GM12874 (cell line): ENCODE data around the gene FAM20C.

ENCODE experiments used
- TF ChIP-seq, protein P1 (sequence below): IDR thresholded peaks from 2 replicates; pipeline ENCODE4 v1.5.1; 2011; ENCODE audit warnings: low read depth, mild to moderate bottlenecking, control low read depth, low read length, moderate library complexity; ENCODE audit not compliant: insufficient read depth

Gene FAM20C

DNA sequence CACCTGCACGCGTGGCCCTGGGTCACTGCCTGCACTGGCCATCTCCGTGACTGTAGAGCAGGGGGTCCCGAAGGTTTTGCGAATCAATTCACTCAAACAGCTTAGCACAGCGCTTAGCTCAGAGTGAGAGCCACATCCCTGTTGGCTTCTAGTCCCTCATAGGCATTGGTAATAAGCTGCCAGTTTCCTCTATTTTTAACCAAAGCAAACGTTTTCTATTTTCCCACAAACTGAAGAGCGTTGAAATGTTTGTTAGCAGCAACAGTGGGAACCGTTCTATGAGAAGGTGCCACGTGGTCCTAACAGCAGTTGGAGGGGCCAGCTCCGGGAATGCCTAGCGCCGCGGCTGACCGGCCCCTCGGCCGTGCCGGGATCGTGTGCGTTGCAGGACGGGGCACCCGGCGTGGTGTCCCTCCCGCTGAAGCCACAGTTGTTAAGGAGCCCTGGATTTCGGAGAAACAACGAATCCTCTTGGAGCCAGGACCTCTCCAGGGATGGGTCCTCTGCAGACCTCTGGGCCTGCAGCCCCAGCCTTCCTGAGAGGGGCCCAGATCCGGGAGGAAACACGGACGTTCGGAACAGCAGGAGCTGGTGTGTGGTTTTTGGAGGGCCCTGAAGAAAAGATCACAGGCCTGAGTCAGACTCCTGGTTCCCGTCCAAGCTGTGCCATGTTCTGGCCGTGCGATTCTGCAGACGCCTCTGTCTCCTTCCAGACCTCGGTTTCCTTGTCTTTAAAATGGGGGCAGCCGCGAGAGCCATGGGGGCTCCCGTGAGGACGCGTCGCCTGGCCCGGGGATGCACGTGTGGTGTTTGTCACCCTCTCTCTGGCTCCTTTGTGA is 40.3 kb downstream of the FAM20C start:
- TF ChIP-seq, protein P1, sequence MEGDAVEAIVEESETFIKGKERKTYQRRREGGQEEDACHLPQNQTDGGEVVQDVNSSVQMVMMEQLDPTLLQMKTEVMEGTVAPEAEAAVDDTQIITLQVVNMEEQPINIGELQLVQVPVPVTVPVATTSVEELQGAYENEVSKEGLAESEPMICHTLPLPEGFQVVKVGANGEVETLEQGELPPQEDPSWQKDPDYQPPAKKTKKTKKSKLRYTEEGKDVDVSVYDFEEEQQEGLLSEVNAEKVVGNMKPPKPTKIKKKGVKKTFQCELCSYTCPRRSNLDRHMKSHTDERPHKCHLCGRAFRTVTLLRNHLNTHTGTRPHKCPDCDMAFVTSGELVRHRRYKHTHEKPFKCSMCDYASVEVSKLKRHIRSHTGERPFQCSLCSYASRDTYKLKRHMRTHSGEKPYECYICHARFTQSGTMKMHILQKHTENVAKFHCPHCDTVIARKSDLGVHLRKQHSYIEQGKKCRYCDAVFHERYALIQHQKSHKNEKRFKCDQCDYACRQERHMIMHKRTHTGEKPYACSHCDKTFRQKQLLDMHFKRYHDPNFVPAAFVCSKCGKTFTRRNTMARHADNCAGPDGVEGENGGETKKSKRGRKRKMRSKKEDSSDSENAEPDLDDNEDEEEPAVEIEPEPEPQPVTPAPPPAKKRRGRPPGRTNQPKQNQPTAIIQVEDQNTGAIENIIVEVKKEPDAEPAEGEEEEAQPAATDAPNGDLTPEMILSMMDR = no peak

DNA sequence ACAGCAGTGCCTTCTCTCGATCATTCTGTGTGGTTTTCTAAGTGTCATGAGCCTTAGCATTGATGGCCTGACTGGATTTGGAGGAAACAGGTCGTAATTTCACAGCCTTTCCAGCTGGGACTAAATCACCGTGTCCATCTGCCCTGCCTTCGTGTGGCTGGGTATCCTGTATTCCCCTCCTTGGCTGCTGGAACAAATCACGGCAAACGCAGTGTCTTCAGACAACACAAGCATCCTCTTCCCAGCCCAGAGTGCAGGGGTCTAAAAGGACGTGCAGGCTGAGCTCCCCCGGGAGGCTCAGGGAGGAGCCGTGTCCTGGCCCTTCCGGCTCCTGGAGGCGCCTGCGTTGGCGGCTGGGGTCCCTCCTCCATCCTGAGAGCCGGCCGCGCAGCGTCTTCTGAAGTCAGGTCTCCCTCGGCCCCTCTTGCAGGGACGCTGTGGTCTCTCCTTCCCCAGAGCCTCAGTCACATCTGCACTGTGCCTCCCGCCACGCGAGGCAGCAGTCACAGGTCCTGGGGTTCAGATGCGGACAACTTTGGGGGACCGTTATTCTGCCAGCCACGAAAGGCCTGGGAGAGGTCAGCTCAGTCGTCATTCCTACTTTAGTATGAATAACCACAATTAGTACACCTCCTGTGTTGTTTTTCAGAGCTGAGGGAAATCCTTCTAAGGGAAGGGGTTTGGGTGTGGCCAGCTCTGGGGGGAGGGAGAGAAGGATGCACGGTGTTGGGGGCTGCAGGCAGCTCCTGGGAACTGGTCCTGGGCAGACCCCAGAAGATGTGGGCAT is 41.1 kb downstream of the FAM20C start:
- TF ChIP-seq, protein P1 = no peak

DNA sequence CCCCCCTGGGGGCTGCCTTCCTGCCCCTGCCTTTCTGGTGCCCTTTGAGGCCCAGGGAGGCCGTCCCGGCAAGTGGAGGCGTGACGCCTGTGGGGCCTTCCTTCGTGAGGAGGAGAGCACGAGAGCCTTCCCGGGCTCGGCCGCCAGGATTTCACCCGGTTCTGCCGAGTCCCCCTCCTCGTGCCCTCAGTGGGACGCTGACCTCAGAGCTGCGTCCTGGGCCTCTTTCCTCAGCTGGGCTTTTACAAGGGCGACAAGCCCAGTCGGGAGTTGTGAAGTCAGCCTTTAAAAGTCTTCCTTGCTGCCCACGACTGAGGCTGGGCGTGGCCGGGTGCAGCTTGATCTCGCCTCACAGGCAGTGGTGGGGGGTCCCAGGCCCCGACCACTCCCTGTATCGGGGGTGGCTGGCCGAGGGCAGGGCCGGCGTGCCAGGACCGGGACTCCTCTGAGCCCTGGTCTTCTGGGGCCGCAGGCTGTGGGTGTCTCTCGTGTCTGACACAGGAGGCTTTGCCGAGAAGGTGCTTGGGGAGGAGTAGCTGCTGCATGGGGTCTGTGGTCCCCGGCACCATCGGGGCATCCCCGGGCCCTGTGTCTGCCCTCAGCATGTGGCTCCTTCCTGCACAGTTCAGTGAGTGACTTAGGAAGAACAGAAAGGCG is 41.8 kb downstream of the FAM20C start:
- TF ChIP-seq, protein P1 = no peak

DNA sequence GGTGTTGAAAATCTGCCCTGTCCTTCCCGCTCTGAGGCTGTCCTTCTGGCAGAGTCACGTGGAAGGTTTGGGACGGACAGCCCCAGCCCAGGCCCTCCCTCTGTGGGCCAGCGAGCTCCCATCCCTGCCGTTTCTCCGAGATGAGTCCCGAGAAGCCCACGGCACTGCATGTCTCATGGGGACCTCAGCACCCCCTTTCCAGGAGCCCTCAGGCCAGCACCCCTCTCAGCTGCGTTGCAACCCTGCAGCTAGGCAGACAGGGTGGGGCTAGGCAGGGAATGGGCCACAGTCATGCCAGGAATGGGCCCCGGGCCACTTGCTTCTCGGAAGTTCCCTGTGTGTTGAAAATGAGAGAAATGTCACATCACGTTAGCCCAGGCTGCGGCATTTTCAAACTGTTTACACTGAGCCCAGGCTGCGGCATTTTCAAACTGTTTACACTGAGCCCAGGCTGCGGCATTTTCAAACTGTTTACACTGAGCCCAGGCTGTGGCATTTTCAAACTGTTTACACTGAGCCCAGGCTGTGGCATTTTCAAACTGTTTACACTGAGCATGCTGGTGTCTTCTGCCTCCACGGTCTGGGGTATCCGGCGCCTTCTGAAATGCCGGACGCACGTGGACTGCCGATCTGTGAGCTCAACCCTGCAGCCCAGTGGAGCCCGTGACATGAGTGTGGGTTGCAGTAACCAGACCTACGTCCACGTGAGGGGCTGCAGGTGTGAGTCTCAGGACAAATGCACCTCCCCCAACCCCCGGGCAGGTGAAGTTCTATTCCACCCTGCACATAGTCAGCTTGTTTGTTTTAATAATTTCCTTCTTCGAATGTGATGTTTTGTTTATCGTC is 42.6 kb downstream of the FAM20C start:
- TF ChIP-seq, protein P1 = no peak

DNA sequence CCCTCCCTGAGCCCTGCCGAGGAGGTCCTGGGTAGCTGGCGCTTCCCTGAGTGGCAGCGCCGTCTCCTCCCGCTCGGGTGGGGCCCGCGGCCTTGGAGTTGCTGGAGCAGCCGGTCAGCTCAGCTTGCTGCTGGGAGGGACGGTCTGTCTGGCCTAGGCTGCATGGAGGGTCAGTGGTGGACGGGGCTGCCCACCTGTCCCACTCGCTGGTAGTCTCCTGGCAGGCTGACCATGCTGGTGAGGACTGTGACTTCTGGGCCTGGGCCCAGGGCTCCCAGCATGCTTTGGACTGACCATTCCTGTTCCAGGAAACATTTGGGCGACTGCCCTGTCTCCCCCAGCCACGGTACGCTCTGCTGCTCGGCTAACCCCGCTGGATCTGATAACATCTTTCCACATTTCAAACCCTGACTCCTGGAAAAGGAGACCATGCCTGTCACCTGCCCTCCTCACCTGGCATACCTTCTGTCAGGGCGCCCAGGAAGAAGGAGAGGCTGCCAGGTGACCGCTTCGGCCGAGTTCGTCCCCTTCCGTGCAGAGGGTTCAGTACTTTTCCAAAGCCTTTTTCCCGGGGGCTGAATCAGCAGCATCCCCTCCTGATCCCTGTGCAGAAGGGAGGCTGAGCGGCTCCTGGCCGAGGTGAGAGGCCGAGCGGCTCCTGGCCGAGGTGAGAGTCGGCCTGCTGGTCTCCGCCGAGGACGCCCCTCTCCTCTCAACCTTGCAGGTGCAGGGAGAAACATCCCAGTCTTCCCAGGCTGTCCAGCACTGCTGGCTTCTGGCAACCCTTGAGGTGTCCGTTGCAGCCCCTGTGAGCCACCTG is 43.4 kb downstream of the FAM20C start:
- TF ChIP-seq, protein P1 = no peak

DNA sequence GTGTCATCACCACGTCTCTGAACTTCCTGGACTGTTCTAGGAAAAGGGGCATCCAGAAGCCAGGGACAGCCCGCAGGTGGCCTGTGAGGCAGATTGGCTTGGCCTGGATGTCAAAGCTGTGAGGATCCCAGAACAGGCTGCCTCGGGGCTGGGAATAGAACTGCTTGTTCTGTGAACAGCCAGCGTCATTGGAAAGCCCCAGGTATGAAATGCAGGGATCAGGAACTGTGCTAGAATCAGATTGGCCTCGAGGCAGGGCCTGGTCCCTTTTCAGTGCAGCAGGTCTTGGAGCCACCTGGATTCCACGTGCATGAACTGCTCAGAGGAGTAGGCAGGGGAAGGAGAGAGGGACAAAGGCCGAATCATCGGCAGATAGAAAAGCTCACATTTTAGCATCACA is 44.6 kb downstream of the FAM20C start:
- TF ChIP-seq, protein P1 = no peak
